ENCODE data around the gene LMAN2.

- TF ChIP-seq CTCF (tag by site-specific recombination; IDR thresholded peaks at IDR 0.05), result no peak
- TF ChIP-seq MEIS1 (CRISPR knock-in tag; IDR thresholded peaks at IDR 0.05; ENCODE audit: borderline replicate concordance), result no peak
- TF ChIP-seq GLIS1 (tag by site-specific recombination; IDR thresholded peaks at IDR 0.05), result no peak
- TF ChIP-seq ZNF266 (tag by site-specific recombination; IDR thresholded peaks at IDR 0.05; ENCODE audit: low read depth), result no peak
- TF ChIP-seq HOXC10 (CRISPR knock-in tag; IDR thresholded peaks at IDR 0.05), result no peak
- no peak for TF ChIP-seq SALL2 (tag by site-specific recombination; IDR thresholded peaks at IDR 0.05; ENCODE audit: borderline replicate concordance)
- no peak for TF ChIP-seq ZNF639 (tag by site-specific recombination; IDR thresholded peaks at IDR 0.05)
- TF ChIP-seq ZNF518A (tag by site-specific recombination; conservative IDR thresholded peaks at IDR 0.05; ENCODE audit: low read depth), result no peak
- TF ChIP-seq ZNF600 (tag by site-specific recombination; IDR thresholded peaks at IDR 0.05), result no peak
- no peak for TF ChIP-seq GLI4 (tag by site-specific recombination; IDR thresholded peaks at IDR 0.05)
- TF ChIP-seq ZNF513 (tag by site-specific recombination; IDR thresholded peaks at IDR 0.05), result no peak
- TF ChIP-seq ZBTB11 (tag by site-specific recombination; conservative IDR thresholded peaks at IDR 0.05; ENCODE audit: low read depth), result no peak
- no peak for TF ChIP-seq ZNF76 (tag by site-specific recombination; IDR thresholded peaks at IDR 0.05; ENCODE audit: borderline replicate concordance, low read depth)
Measured at GRCh38 chr5:177307544-177308363, 43.7 kb downstream of the LMAN2 start.
